ENCODE results near the gene USP44.

The USP44 gene

DNA sequence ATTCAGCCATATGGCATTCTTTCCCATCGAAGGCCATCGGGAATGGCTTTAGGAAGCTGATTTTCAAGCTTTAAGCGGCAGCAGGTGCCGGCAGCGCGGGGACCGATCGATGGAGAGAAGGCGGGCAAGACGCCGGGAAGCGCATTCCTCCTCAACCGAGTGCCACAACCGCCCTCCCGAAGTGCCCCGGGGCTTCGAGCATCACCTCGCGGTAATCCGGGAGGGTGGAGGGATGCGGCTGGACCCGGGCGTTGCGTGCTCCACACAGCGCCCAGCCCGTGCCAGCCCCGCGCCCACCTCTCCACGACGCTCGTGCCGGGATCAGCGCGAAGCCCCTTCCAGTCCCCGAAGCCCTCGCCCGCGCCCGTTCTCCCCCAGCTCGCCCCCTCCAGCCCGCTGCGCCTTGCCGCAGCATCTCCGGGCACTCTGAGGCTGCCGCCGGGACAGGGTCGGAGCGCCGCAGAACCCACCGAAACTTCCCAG lies 3.2 kb downstream of the USP44 start:
- DNase-seq, result peak; percentile 33

DNA sequence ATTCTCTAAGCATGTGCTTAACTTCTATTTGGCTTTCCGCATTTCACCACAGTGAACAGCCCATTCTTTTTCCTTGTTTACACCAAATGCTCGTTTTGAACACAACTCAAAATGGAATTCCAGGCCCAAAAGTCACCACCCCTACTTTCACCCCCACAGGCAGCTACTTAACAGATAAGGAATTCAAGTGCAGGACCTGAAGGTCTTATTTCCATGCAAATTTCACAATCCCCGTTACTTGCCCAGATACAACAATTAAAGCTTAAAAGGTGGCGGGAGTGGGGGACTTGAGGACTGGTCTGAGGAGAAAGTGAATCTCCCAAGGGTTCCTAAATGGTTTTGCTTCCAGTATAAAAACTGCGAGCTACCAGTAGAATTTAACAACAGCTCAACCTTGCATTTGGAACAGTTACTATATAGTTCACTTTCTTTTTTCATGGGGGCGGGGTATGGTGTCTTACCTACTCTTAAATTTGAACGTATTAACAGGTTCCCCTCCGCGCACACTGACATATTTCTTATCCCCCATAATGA lies 3.7 kb downstream of the USP44 start:
- no peak for DNase-seq

DNA sequence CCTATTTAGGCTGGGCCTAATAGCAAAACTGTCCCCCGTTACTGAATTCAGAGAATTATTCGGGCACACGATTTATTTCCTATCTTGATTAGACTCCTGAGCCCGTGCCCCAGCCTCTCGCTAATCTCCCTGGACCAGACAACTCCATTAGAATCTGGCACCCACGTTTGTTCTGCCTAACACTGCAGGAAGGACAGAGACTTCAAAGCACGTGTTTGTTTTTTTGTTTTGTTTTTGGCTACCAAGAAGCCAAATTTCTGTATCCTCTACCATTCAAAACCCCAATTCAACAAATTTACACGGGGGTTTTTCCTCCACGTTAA lies 4.8 kb downstream of the USP44 start:
- DNase-seq, result no peak

GRCh38 chr12:95545731-95546490 lies 5.4 kb downstream of the USP44 start:
- no peak for DNase-seq

- no peak for DNase-seq
These were observed 6.0 kb downstream of the USP44 start for GRCh38 chr12:95545303-95545702.

DNA sequence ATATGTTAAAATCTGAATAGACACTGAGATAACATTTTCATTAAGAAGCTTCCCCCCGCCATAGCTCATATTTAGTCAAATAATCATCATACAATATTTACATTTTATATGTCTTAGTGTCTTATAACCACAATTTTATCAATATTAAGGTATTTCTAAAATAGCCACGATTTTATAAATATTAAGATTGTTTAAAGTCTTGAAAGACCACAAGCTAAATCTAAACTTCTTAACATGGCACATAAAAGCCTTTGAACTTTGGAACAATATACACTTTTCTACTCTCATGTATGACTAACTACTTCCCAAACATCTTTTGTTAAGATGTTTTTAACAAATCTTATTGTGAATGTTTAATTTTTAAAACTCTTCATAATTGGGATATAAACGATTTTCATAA lies 6.5 kb downstream of the USP44 start:
- no peak for DNase-seq

DNA sequence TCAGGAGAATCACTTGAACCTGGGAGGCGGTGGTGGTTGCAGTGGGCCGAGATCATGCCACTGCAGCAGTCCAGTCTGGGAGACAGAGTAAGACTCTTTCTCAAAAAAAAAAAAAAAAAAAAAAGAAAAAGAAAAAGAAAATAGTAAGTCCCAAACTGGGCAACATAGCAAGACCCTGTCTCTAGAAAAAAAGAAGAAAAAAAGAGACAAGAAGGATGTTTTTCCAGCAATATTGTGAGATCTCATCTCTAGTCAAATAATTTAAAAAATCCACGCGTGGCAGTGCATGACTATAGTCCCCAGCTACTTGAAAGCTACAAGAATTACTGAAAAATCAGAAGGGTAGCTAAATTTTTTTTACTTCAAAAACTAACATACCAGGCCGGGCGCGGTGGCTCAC lies 8.0 kb downstream of the USP44 start:
- no peak for DNase-seq

DNA sequence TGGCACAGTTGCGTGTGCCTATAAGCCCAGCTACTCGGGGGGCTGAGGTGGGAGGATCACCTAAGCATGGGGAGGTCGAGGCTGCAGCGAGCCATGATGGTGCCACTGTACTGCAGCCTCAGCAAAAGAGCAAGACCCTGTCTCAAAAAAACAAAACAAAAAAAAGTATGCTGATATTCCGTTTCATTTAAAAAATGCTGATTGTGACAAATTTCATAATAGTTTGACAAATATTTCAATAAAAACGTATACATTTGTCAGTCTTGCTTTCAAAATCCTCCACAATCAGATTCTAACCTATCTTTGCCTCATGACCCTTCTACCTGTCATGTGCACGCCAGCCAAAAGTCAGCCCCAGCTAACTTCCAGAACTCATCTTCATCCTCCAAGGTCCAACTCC lies 9.8 kb downstream of the USP44 start:
- no peak for DNase-seq

DNA sequence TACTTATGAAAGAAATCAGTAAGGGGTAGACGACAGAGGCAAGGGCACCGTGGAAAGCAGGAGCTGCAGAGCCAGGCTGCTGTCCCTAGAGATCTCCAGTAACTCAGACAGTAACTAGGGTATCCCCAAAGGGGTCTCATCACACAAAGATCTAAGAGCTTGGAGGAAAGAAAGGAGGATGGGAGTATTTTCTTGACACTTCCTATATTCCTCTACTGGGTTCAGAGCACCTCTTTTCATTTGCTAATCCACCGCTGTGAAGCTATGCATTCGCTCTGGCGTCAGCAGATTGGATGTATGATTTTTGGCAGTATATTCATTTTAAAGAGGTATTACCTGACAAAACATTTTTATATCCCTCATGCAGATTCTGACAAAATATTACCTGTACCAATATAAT lies 12.6 kb downstream of the USP44 start:
- no peak for DNase-seq

GRCh38 chr12:95538006-95538405 lies 13.3 kb downstream of the USP44 start:
- DNase-seq, result no peak

GRCh38 chr12:95533985-95534384 lies 17.3 kb downstream of the USP44 start:
- no peak for DNase-seq

DNA sequence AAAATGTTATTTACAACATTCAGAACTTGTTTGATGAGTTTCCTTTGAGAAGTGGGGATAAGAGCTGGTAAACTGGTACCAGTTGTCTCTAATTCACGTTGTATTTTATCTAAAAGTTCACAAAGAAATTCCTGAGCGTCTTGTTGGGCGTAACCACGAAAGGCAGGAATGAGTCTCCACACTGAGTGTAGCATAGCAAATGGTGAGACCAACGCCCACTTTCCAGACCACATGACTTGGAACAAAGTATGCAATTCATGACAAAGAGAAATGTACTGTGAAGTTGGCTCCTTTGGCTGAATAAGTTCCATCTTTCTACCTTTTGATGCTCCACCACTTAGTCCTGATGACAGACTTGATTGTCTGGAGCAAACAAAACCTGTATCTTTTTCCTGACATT lies 18.4 kb downstream of the USP44 start:
- DNase-seq, result no peak

GRCh38 chr12:95529693-95530225 lies 21.5 kb downstream of the USP44 start:
- no peak for DNase-seq

- DNase-seq, result no peak
These were observed 22.8 kb downstream of the USP44 start for GRCh38 chr12:95528431-95528830.

DNA sequence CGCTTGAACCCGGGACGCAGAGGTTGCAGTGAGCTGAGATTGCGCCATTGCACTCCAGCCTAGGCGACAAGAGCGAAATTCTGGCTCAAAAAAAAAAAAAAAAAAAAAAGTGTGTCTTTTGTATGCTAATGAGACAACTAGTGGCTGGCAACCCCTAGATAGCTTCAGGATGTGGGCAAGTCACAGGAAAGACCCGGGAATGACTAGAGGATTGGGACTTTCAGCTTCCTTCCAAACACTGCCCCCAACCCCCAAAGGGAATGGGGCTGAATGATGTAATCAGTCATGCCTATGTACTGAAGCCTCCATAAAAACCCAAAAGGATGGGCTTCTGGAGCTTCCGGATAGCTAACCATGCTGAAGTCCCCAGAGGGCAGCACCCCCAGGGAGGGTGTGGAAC lies 28.6 kb downstream of the USP44 start:
- DNase-seq, result no peak

GRCh38 chr12:95520816-95521215 lies 30.5 kb downstream of the USP44 start:
- DNase-seq, result no peak

- no peak for DNase-seq
These were observed 32.3 kb downstream of the USP44 start for GRCh38 chr12:95518944-95519343.

- DNase-seq, result no peak
These were observed 34.0 kb downstream of the USP44 start for GRCh38 chr12:95517246-95517645.

- DNase-seq, result no peak
These were observed 34.5 kb downstream of the USP44 start for GRCh38 chr12:95516757-95517156.

DNA sequence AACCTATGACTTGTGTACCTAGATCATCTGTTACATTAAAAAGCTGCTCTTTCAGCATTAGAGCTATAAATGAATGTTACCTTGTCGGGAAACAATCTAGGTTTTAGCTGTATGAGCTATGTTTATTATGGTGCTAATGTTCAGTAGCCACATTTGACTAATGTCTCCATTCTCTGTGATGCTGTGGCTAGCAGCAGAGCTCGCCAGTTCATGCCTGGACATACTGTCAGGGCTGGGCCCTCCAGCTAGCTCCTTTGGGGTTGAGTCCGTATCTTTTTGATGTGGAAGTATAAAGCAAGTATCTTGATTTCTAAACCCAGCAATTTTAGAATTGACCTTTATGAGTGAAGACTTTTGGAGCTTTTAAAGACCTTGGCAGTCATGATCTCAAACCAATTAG lies 36.1 kb downstream of the USP44 start:
- DNase-seq, result no peak

DNA sequence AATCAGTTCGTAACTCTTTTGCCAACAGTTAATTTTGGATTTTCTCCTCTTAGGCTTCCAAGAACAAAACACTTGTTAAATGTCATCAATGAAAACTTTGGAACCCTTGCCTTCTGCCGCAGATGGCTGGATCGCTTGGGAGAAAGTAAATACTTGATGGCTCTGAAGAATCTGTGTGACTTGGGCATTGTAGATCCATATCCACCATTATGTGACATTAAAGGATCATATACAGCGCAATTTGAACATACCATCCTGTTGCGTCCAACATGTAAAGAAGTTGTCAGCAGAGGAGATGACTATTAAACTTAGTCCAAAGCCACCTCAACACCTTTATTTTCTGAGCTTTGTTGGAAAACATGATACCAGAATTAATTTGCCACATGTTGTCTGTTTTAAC lies 37.7 kb downstream of the USP44 start:
- no peak for DNase-seq

DNA sequence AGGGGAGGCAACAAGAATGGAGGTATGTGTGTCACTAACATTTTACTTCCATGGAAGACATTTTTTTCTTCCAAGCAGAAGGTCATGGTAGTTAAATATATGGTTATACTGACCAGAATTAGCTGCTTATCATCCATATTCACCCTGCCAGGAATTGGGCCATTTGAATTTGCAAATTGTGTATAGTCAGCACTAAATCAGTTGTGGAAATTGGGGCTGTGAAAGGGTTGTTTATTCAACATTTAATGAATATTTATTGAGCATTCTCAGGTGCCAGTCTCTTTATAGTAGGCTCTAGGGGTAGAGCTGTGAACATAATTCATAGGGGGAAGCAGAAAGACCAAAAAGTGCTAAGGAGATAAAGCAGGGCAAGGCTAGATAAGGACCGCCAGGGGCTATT lies 39.3 kb downstream of the USP44 start:
- DNase-seq, result no peak

DNA sequence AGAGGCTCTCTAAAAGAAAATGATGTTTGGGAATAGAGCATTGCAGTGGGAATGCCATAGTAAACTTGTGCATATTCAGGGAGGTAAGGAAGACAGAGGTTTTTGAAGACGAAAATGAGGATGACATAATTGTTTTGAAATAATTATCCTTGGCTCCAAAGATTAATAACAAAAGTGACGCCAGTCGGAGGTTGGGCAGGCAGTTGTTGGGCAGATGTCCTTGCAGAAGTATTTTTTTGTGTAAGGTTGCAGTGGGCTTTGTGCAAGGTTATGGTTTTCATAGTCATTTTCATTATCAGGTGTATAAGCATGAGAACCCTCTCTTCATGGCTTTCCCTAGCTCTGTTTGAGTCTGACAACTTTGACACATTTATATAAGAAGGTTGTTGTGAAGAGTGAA lies 42.0 kb downstream of the USP44 start:
- no peak for DNase-seq

- no peak for DNase-seq
These were observed 44.4 kb downstream of the USP44 start for GRCh38 chr12:95506707-95507523.

Data from right hindlimb (tissue), 1 donor.